Measurements from ENCODE around the gene GABRG3. TPM values are rescaled to one million over a fixed set of nuclear protein-coding genes. Genes with fewer than 3 reads are reported as not detected.
A peak's percentile ranks its signal among the peaks of the same experiment; 100 is the strongest.

GABRG3 gene
- total RNA-seq, 1 donor from 2014 or later: 0.54 TPM

GRCh38 chr15:27172821-27173220, 201.8 kb downstream of the GABRG3 start:
- Histone ChIP-seq H2AFZ (ENCODE audit: low read depth, low read length) (no peak overlapping the region), H3K4me1 (ENCODE audit: insufficient read depth, low read length) (no peaks in the 10 kb centered on the region), H3K27me3 (ENCODE audit: insufficient read depth, low read length) (no peaks in the 10 kb centered on the region), H4K20me1 (ENCODE audit: insufficient read depth, low read length) (no peaks in the 10 kb centered on the region), H3K36me3 (ENCODE audit: insufficient read depth, low read length) (no peaks in the 10 kb centered on the region), H3K27ac (ENCODE audit: low read depth, low read length) (no peak overlapping the region), H3K4me3 (ENCODE audit: insufficient read depth, low read depth, low read length) (no peak overlapping the region), H3K79me2 (ENCODE audit: insufficient read depth, low read length) (no peaks in the 10 kb centered on the region), H3K4me2 (ENCODE audit: low read length) (no peak overlapping the region), H3K9me3 (ENCODE audit: insufficient read depth, low read depth, low read length) (peaks cover 12% of the 10 kb centered on the region), H3K9ac (ENCODE audit: low read length) (no peak overlapping the region)
- H3K4me1 Mint-ChIP-seq (ENCODE audit: low read depth, unreplicated experiment): no peaks in the 10 kb centered on the region
- no peak overlapping the region for H3K27ac Mint-ChIP-seq (ENCODE audit: unreplicated experiment)
- FAIRE-seq (no peak), DNase-seq (ENCODE audit: low read depth) (no peak)
- H3K27me3 Mint-ChIP-seq (ENCODE audit: low read depth, unreplicated experiment): no peaks in the 10 kb centered on the region
- TF ChIP-seq EZH2 (IDR thresholded peaks at IDR 0.05; ENCODE audit: insufficient read depth, low read length) (no peak), CTCF (IDR thresholded peaks at IDR 0.05; ENCODE audit: insufficient read depth, low read depth, low read length) (no peak)
- peaks cover 2% of the 10 kb centered on the region for H3K36me3 Mint-ChIP-seq (ENCODE audit: low read depth, unreplicated experiment)
- no peak overlapping the region for H3K4me3 Mint-ChIP-seq (ENCODE audit: unreplicated experiment)
- peaks cover 9% of the 10 kb centered on the region for H3K9me3 Mint-ChIP-seq (ENCODE audit: unreplicated experiment)

- FAIRE-seq (no peak), DNase-seq (ENCODE audit: low read depth) (no peak)
- Histone ChIP-seq H3K79me2 (ENCODE audit: insufficient read depth, low read length) (no peaks in the 10 kb centered on the region), H3K9ac (ENCODE audit: low read length) (no peak overlapping the region), H3K4me1 (ENCODE audit: insufficient read depth, low read length) (no peaks in the 10 kb centered on the region), H3K4me2 (ENCODE audit: low read length) (no peak overlapping the region), H3K9me3 (ENCODE audit: insufficient read depth, low read depth, low read length) (peaks cover 12% of the 10 kb centered on the region), H3K27ac (ENCODE audit: low read depth, low read length) (no peak overlapping the region), H3K27me3 (ENCODE audit: insufficient read depth, low read length) (no peaks in the 10 kb centered on the region), H2AFZ (ENCODE audit: low read depth, low read length) (no peak overlapping the region), H3K36me3 (ENCODE audit: insufficient read depth, low read length) (no peaks in the 10 kb centered on the region), H4K20me1 (ENCODE audit: insufficient read depth, low read length) (no peaks in the 10 kb centered on the region), H3K4me3 (ENCODE audit: insufficient read depth, low read depth, low read length) (no peak overlapping the region)
- Mint-ChIP-seq H3K9me3 (ENCODE audit: unreplicated experiment) (peaks cover 9% of the 10 kb centered on the region), H3K4me3 (ENCODE audit: unreplicated experiment) (no peak overlapping the region), H3K4me1 (ENCODE audit: low read depth, unreplicated experiment) (no peaks in the 10 kb centered on the region), H3K36me3 (ENCODE audit: low read depth, unreplicated experiment) (peaks cover 2% of the 10 kb centered on the region), H3K27me3 (ENCODE audit: low read depth, unreplicated experiment) (no peaks in the 10 kb centered on the region), H3K27ac (ENCODE audit: unreplicated experiment) (no peak overlapping the region)
- TF ChIP-seq EZH2 (IDR thresholded peaks at IDR 0.05; ENCODE audit: insufficient read depth, low read length): no peak
- TF ChIP-seq CTCF (IDR thresholded peaks at IDR 0.05; ENCODE audit: insufficient read depth, low read depth, low read length): no peak
These were observed 204.6 kb downstream of the GABRG3 start for GRCh38 chr15:27175472-27176153.

GRCh38 chr15:27176785-27177406, 205.9 kb downstream of the GABRG3 start:
- peaks cover 2% of the 10 kb centered on the region for H3K36me3 Mint-ChIP-seq (ENCODE audit: low read depth, unreplicated experiment)
- H3K4me3 ChIP-seq (ENCODE audit: insufficient read depth, low read depth, low read length): no peak overlapping the region
- H2AFZ ChIP-seq (ENCODE audit: low read depth, low read length): no peak overlapping the region
- no peaks in the 10 kb centered on the region for H3K27me3 Mint-ChIP-seq (ENCODE audit: low read depth, unreplicated experiment)
- H3K27me3 ChIP-seq (ENCODE audit: insufficient read depth, low read length): no peaks in the 10 kb centered on the region
- H3K4me1 Mint-ChIP-seq (ENCODE audit: low read depth, unreplicated experiment): no peaks in the 10 kb centered on the region
- H4K20me1 ChIP-seq (ENCODE audit: insufficient read depth, low read length): no peaks in the 10 kb centered on the region
- no peaks in the 10 kb centered on the region for H3K36me3 ChIP-seq (ENCODE audit: insufficient read depth, low read length)
- H3K9me3 ChIP-seq (ENCODE audit: insufficient read depth, low read depth, low read length): peaks cover 12% of the 10 kb centered on the region
- FAIRE-seq: no peak
- H3K79me2 ChIP-seq (ENCODE audit: insufficient read depth, low read length): no peaks in the 10 kb centered on the region
- no peak for TF ChIP-seq CTCF (IDR thresholded peaks at IDR 0.05; ENCODE audit: insufficient read depth, low read depth, low read length)
- no peak for TF ChIP-seq EZH2 (IDR thresholded peaks at IDR 0.05; ENCODE audit: insufficient read depth, low read length)
- DNase-seq (ENCODE audit: low read depth): peak; percentile 30
- H3K4me1 ChIP-seq (ENCODE audit: insufficient read depth, low read length): no peaks in the 10 kb centered on the region
- no peak overlapping the region for H3K27ac Mint-ChIP-seq (ENCODE audit: unreplicated experiment)
- peaks cover 9% of the 10 kb centered on the region for H3K9me3 Mint-ChIP-seq (ENCODE audit: unreplicated experiment)
- no peak overlapping the region for H3K4me3 Mint-ChIP-seq (ENCODE audit: unreplicated experiment)
- H3K9ac ChIP-seq (ENCODE audit: low read length): no peak overlapping the region
- no peak overlapping the region for H3K27ac ChIP-seq (ENCODE audit: low read depth, low read length)
- no peak overlapping the region for H3K4me2 ChIP-seq (ENCODE audit: low read length)

Measured in astrocyte (in vitro differentiated cells and primary cell).